T47D (cell line): ENCODE measurements around the gene CPLX3.
A peak's percentile ranks its signal among the peaks of the same experiment; 100 is the strongest.

Experiments
- DNase-seq, 2 experiments: peaks; one replicate each; pipeline versions ENCODE4 v3.0.0 to v3.0.0-alpha.2; 2011 to 2012; ENCODE audit warnings: low read depth in 1 of 2, low spot score in 1 of 2
- JUND ChIP-seq: IDR thresholded peaks from 2 replicates; pipeline ENCODE4 v1.6.1; 2012; ENCODE audit warnings: low read depth
- in situ Hi-C: cut with HindIII; loops from 2 replicates; pipeline ENCODE4 v1.10.0; 2016; ENCODE audit warnings: low sequenced_read_pairs, low pct_unique_long_range_greater_than_20kb

CPLX3 gene

DNA sequence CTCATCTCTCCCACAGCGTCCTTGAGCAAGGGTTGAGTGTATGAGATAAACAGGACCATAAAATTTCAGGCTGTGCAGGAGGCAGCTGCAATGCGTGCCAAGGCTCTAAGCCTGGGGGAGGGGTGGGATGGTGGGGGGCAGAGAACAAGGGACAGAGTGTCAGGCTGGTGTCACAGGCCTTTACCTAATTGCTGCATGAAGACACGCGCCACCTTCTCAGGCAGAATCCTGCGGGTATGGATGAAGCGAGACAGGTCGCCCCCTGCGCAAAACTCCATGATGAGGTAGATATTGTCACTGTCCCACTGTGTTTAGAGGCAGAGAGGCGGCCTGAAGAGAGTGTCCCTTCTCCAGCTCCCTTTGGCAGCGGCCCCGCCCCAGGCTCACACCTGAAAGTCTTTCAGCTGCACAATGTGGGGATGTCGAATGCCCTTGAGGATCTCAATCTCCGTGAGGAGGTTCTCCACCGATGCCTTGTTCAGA lies 15.5 kb downstream of the CPLX3 start:
- DNase-seq: no peak
- in situ Hi-C loops: no loop called here

GRCh38 chr15:74842581-74843444 lies 16.4 kb downstream of the CPLX3 start, which contains the start of gene ULK3:
ULK3 (minus strand) TSS chr15:74843156; CDS start chr15:74843105, 51 bp downstream.
- TF ChIP-seq JUND: no peak
- in situ Hi-C loops: no loop called here
- DNase-seq: peak; percentile 93 to 97

More for the DNA sequence above, 15.5 kb downstream of the CPLX3 start:
- no peak for TF ChIP-seq JUND

DNA sequence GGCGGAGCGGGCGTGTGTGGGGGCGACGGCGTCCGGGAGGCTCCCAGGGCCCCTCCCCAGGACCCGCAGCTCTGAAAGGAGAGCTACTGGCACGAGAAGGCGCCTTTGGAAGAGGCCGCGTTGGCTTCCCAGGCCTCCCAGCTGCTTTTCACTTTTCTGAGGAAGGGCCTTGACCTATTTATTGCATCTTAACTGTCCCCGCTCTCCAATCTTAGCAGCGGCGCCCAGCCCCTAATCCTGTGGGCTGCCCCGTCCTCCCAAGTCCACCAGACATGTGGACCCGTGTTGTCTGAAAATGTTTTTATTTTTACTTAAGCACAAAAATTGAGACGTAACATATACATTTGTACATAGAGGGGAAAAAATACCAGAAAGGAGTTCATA lies 17.0 kb downstream of the CPLX3 start:
- no peak for DNase-seq
- no peak for TF ChIP-seq JUND
- in situ Hi-C loops: no loop called here

DNA sequence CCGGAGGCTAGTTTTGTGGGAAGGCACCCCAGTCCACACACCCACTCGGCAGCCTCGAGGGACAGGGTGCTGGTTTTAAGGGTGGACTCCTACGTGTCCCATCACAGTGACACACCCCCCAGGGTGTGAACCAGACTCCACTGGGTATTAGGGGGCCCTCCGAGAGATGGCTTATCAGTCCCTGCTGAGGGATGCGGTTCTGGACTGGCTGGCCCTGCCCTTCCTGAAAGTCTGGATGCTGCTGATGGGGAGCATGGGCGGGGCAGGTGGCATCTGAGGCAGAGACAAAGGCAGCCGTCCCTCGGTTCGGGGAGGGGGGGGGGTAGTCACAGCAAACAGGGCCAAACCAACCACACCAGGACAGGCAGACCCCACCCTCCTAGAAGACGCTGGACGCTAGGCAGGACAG lies 17.5 kb downstream of the CPLX3 start:
- TF ChIP-seq JUND: no peak
- in situ Hi-C loops: no loop called here
- DNase-seq: no peak

- TF ChIP-seq JUND: no peak
- in situ Hi-C loops: no loop called here
- DNase-seq: no peak
Observed at GRCh38 chr15:74844319-74845207, 18.1 kb downstream of the CPLX3 start.

GRCh38 chr15:74845208-74845568 lies 18.8 kb downstream of the CPLX3 start:
- no peak for DNase-seq
- TF ChIP-seq JUND: no peak
- in situ Hi-C loops: no loop called here

DNA sequence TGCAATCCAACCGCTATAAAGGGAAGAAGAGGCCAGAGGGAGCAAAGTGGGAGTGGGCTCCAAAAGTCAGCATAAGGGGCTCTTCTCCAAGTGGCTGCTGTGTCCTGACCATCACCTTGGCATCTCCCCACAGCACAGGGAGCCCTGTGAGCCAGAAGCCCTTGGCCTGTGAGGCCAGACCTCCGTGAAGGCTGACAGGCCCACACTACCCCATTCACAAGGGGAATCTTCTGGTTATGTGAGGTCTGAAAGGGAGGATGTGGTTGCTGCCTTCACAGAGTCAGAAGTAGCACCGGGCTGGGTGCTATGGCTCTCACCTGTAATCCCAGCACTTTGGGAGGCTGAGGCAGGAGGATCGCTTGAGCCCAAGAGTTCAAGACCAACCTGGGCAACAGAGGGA lies 19.2 kb downstream of the CPLX3 start:
- TF ChIP-seq JUND: no peak
- DNase-seq: no peak
- in situ Hi-C loops: no loop called here

DNA sequence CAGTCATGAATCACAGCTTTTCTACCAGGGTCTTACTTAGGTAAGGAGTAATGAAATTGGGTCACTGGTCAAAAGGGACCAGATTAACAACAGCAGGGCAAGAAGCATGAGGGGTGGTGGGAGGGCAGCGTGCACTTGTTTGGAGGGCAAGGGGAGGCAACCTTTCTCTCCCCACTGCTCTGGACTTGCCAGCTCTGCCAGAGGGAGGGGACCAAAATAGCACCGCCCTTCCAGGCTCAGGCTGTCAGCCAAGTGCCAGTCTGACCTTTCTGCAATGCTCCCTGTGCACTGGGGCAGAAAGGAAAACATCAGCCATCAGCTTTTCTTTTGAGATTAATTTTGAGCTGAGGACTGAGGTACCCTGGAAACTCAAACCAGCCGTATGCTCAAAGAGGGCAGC lies 21.0 kb downstream of the CPLX3 start:
- in situ Hi-C loops: no loop called here
- TF ChIP-seq JUND: no peak
- DNase-seq: no peak

DNA sequence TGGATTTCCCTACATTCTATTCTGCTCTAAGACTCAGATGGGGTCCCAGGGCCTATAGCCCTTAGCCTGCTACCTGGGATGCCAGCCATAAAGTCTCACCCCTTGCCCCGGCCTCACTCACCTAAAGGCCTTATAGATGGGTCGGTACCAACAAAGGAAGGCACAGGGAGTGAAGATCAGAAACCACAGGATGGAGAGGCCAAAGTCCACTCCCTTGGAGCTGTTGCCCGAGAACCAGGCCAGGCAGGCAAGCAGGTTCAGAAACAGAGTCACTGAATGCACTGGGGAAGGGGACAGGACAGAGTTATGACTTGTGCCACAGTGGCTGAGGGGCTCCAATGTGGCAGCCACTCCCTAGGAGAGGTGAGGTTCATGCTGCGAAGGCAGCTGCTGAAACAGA lies 24.0 kb downstream of the CPLX3 start:
- in situ Hi-C loops: no loop called here
- TF ChIP-seq JUND: no peak
- DNase-seq: no peak

DNA sequence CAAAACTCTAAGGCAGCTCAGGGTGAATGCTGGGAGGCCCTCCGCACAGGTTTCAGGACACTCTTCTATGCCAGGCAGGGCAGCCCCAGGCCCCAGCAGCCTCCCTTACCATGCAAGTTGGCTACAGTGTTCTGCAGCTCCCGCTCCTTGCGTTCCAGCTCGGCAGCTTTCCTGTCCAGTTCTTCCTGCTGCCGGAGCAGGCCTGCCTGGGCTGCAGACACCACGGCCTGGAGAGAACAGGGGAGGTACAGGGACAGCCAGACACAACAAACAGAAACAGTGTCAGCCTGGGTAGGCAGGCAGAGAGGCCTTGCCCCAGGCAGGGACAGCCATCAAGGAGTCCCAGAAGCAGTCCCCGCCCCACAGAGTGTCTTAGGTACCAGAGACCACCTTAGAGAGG lies 25.5 kb downstream of the CPLX3 start:
- in situ Hi-C loops: no loop called here
- no peak for DNase-seq
- no peak for TF ChIP-seq JUND

DNA sequence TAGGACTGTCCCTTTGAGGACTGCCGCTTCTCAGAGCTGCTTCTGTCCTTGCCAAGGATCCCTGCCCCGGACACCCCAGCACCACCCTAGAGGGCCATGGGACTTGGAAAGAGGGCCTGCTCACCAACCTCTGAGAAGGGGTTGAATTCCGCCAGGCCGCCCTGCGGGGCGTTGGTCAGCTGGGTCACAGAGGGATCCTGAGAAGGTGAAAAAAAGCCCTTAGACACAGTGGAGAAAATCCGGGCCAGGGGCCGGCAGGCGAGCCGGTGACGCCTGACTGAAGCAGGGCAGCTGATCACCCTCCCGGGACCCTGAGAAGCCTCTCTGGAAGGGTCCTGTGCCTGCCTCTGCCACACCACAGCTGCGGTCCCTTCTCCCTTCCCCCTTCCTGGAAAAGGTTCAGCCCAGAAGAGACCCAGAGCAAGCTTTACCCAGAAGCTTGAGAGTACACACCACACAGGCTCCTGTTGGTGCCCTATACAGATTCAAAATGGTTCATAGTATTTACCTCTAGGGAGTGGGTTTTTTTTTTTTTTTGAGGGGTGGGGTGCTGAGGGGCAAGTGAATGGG lies 28.1 kb downstream of the CPLX3 start:
- DNase-seq: no peak
- TF ChIP-seq JUND: no peak
- in situ Hi-C loops: no loop called here

GRCh38 chr15:74855857-74856256 lies 29.4 kb downstream of the CPLX3 start:
- no peak for DNase-seq
- TF ChIP-seq JUND: no peak
- in situ Hi-C loops: no loop called here
